ENCODE results near the gene ST6GAL1.

Gene ST6GAL1

DNA sequence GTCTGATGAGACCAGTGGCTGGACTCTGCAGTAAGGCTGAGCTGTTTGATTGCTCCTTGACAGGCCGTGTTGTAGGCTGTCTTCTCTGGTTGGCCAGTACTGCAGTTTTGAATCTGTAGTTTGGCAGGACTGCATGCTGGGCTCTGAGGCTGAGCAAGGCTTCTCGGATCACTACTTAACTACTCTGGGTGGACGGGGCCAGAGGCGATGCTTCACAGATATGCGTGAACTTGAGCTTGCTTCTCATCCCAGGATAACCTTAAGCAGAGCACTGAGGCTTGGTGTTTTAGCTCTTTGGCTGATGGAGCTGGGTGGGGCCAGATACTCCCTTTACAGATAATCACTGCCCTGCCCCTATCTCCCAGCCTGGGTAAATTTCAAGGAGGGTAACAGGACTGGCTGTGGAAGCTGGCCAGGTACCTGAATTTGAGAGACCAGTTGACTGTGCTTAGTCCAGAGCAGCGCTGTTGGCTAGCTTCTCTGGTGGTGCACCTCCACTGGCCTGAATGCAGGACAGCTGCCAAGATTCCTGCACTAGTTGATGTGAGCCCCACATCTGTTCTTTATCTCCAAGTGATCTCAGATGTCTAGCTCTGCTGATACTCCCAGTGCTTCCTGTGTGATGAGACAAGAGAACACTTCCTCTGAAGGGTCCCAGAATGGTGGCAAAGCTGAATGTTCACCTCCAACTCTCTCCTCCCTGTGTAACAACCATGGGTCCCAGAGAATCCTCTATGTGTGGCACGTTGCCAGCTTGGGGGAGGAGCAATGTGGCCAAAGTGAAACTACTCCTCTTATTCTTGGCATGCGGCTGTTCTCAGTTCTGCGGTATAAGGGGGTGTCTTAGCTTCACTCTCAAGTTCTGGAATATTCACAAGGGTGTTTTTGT lies 171.1 kb downstream of the ST6GAL1 start:
- no peak overlapping the region for H3K27ac ChIP-seq
- no peak for TF ChIP-seq CTCF (IDR thresholded peaks at IDR 0.05)
- TF ChIP-seq ZFX (IDR thresholded peaks at IDR 0.05; ENCODE audit: borderline replicate concordance), result no peak

- no peak for TF ChIP-seq ZFX (IDR thresholded peaks at IDR 0.05; ENCODE audit: borderline replicate concordance)
- TF ChIP-seq CTCF (IDR thresholded peaks at IDR 0.05), result no peak
- no peak overlapping the region for H3K27ac ChIP-seq
Observed at GRCh38 chr3:187102073-187102634, 171.8 kb downstream of the ST6GAL1 start.

GRCh38 chr3:187103251-187103650 lies 172.9 kb downstream of the ST6GAL1 start:
- TF ChIP-seq CTCF (IDR thresholded peaks at IDR 0.05) (no peak), ZFX (IDR thresholded peaks at IDR 0.05; ENCODE audit: borderline replicate concordance) (no peak)
- H3K27ac ChIP-seq, result no peak overlapping the region

DNA sequence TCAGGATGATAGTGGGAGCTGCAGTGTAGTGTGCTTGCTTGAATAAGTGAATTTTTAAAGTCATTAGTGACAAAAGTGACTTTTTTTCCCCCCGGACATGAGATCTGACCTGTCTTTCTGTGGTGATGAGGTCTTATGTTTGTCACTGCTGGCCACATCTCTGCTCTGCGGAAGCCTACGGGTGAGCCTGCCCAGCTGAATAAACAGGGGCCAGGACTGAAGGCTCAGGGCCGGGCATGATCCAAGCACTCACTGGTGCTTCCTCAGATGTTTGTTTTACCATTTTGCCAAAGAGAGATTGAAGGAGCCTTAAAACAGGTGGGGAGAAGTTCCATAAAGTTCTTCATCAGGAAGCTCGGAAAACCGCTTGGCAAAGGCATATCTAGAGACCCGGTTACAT lies 174.0 kb downstream of the ST6GAL1 start:
- no peak overlapping the region for H3K27ac ChIP-seq
- TF ChIP-seq ZFX (IDR thresholded peaks at IDR 0.05; ENCODE audit: borderline replicate concordance) (no peak), CTCF (IDR thresholded peaks at IDR 0.05) (no peak)

DNA sequence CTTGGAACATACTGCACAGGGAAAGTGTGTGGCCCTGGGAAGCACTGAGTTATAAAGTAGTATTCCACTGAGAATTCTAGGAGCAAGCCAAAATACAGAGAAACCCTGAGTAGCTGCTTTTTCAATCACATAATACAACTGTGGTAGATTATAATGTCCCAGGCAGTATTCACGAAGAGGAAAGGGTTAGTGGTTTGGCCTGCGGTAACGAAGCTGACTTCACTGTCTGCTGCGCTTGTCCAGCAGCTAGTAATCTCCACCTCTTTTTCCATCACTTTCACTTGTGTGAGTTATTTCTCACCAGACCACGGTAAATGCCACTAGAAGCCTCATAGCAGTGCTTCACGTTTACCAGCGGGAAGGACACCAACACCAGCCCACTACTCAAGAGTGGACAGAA lies 174.6 kb downstream of the ST6GAL1 start:
- TF ChIP-seq CTCF (IDR thresholded peaks at IDR 0.05) (no peak), ZFX (IDR thresholded peaks at IDR 0.05; ENCODE audit: borderline replicate concordance) (no peak)
- H3K27ac ChIP-seq, result no peak overlapping the region

DNA sequence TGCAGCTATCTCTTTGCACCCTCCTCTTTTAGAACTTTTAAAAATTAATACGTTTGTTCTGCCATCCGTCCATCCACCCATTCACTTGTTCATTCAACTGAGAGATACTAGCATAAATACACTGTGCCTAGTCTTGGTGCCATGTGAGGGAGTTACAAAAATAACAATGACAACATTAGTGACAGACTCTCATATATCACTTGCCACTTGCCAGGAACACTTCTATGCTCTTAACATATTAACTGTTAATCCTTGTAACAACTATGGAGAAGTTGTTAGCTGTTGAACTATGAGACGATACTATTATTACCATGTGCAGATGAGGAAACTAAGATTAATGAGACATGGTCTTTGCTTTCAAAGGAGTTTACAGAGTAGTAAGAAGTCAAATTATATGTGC lies 175.4 kb downstream of the ST6GAL1 start:
- no peak overlapping the region for H3K27ac ChIP-seq
- no peak for TF ChIP-seq CTCF (IDR thresholded peaks at IDR 0.05)
- no peak for TF ChIP-seq ZFX (IDR thresholded peaks at IDR 0.05; ENCODE audit: borderline replicate concordance)

- TF ChIP-seq CTCF (IDR thresholded peaks at IDR 0.05) (no peak), ZFX (IDR thresholded peaks at IDR 0.05; ENCODE audit: borderline replicate concordance) (no peak)
- no peak overlapping the region for H3K27ac ChIP-seq
Observed at GRCh38 chr3:187107989-187108388, 177.7 kb downstream of the ST6GAL1 start.
